ENCODE data around the gene WDR86.

- TF ChIP-seq, protein P1, sequence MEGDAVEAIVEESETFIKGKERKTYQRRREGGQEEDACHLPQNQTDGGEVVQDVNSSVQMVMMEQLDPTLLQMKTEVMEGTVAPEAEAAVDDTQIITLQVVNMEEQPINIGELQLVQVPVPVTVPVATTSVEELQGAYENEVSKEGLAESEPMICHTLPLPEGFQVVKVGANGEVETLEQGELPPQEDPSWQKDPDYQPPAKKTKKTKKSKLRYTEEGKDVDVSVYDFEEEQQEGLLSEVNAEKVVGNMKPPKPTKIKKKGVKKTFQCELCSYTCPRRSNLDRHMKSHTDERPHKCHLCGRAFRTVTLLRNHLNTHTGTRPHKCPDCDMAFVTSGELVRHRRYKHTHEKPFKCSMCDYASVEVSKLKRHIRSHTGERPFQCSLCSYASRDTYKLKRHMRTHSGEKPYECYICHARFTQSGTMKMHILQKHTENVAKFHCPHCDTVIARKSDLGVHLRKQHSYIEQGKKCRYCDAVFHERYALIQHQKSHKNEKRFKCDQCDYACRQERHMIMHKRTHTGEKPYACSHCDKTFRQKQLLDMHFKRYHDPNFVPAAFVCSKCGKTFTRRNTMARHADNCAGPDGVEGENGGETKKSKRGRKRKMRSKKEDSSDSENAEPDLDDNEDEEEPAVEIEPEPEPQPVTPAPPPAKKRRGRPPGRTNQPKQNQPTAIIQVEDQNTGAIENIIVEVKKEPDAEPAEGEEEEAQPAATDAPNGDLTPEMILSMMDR (IDR thresholded peaks at IDR 0.05; ENCODE audit: insufficient read depth, low read length): no peak
- TF ChIP-seq POLR2AphosphoS5 (IDR thresholded peaks at IDR 0.05; ENCODE audit: low read depth) (no peak), GABPA (IDR thresholded peaks at IDR 0.05; ENCODE audit: low read depth) (no peak)
These were observed 45.9 kb upstream of the WDR86 start for GRCh38 chr7:151455690-151456089.

Data from HL-60 (cell line).